Measurements from ENCODE around the gene SAXO2. TPM values are rescaled to one million over a fixed set of nuclear protein-coding genes. Genes with fewer than 3 reads are reported as not detected.

Gene SAXO2
- total and polyA plus RNA-seq, 10 of the 15 experiments (the other 5 are each of a cell fraction or from before 2014, with no cell fraction given): 0.06 to 2.3 (median 1.4) TPM

DNA sequence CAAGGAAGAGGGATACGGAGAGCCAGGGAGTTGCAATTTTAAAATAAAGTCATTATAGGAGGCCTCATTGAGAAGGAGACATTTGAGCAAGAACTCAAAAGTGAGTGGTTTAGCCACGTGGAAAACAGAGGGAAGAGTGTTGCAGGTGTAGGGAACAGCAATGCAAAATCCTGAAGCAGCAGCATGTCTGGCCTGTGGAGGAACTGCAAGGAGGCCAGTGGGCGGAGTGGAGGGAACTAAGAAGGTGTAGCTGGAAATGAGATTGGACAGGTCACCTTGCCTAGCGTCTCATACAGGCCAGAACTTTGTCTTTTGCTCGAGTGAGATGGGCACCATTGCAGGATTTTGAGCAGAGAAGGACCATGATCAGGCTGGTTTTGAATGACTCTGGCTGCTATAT lies 34.9 kb downstream of the SAXO2 start:
- no TSS peak for BruUV-seq (replicated peaks)
- FAIRE-seq: no peak
- no peak overlapping the region for H3K4me3 ChIP-seq
- no peaks in the 10 kb centered on the region for H3K9me3 ChIP-seq (replicated peaks; ENCODE audit: control insufficient read depth, insufficient read depth, low read length)
- ChIA-PET SMC1A (ENCODE audit: uncharacterized antibody, unreplicated experiment) (no interaction called here), CTCF (no interaction called here), RAD21 (ENCODE audit: unreplicated experiment) (no interaction called here), POLR2A (no interaction called here)
- WGBS (ENCODE audit: insufficient coverage, insufficient replicate concordance, low lambda C conversion rate, missing lambda C conversion rate): 38% methylated on average over 5 of the region's 5 CpGs
- H3K27me3 ChIP-seq (replicated peaks in 1 of 2; ENCODE audit: control insufficient read depth in 2 of 2, insufficient read depth in 2 of 2, low read length in 1 of 2): no peaks in the 10 kb centered on the region
- in situ Hi-C loops (cut with MboI): no loop called here
- no peak for DNase-seq (ENCODE audit: low read depth, low spot score)
- H4K20me1 ChIP-seq (ENCODE audit: control insufficient read depth, insufficient read depth): no peaks in the 10 kb centered on the region
- no peaks in the 10 kb centered on the region for H3K4me1 ChIP-seq (ENCODE audit: control insufficient read depth, insufficient read depth, low read length)
- ATAC-seq: no peak
- no peak overlapping the region for H3K9ac ChIP-seq (ENCODE audit: control insufficient read depth, insufficient read depth, low read length)
- H3K27ac ChIP-seq (ENCODE audit: control insufficient read depth, insufficient read depth): no peak overlapping the region
- TF ChIP-seq E2F4 (IDR thresholded peaks at IDR 0.05; ENCODE audit: low read depth, low read length) (no peak), NR2F1 (conservative IDR thresholded peaks at IDR 0.05) (no peak), SKIL (IDR thresholded peaks at IDR 0.05; ENCODE audit: low read depth, poor library complexity, severe bottlenecking) (no peak), KAT2A (conservative IDR thresholded peaks at IDR 0.05; ENCODE audit: control insufficient read depth, low read depth, low read length) (no peak), MEF2A (IDR thresholded peaks at IDR 0.05; ENCODE audit: insufficient read depth, low read depth, low read length) (no peak), NBN (IDR thresholded peaks at IDR 0.05) (no peak), DPF2 (IDR thresholded peaks at IDR 0.05) (no peak), ZNF24 (IDR thresholded peaks at IDR 0.05) (no peak), SREBF2 (IDR thresholded peaks at IDR 0.05; ENCODE audit: low read length) (no peak), ZNF592 (IDR thresholded peaks at IDR 0.05) (no peak), LARP7 (IDR thresholded peaks at IDR 0.05) (no peak)
- TF ChIP-seq, protein P1, sequence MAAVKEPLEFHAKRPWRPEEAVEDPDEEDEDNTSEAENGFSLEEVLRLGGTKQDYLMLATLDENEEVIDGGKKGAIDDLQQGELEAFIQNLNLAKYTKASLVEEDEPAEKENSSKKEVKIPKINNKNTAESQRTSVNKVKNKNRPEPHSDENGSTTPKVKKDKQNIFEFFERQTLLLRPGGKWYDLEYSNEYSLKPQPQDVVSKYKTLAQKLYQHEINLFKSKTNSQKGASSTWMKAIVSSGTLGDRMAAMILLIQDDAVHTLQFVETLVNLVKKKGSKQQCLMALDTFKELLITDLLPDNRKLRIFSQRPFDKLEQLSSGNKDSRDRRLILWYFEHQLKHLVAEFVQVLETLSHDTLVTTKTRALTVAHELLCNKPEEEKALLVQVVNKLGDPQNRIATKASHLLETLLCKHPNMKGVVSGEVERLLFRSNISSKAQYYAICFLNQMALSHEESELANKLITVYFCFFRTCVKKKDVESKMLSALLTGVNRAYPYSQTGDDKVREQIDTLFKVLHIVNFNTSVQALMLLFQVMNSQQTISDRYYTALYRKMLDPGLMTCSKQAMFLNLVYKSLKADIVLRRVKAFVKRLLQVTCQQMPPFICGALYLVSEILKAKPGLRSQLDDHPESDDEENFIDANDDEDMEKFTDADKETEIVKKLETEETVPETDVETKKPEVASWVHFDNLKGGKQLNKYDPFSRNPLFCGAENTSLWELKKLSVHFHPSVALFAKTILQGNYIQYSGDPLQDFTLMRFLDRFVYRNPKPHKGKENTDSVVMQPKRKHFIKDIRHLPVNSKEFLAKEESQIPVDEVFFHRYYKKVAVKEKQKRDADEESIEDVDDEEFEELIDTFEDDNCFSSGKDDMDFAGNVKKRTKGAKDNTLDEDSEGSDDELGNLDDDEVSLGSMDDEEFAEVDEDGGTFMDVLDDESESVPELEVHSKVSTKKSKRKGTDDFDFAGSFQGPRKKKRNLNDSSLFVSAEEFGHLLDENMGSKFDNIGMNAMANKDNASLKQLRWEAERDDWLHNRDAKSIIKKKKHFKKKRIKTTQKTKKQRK (IDR thresholded peaks at IDR 0.05; ENCODE audit: low read depth, low read length): no peak
- H2AFZ ChIP-seq (ENCODE audit: control insufficient read depth, low read depth, low read length): no peak overlapping the region
- no peaks in the 10 kb centered on the region for H3K36me3 ChIP-seq (ENCODE audit: control insufficient read depth in 2 of 2, insufficient read depth in 2 of 2, low read length in 1 of 2)
- intact Hi-C loops (cut with micrococcal nuclease; ENCODE audit: unreplicated experiment): no loop called here
- H3K79me2 ChIP-seq (ENCODE audit: control insufficient read depth, insufficient read depth, low read length): no peaks in the 10 kb centered on the region
- no peak overlapping the region for H3K4me2 ChIP-seq (ENCODE audit: control insufficient read depth, insufficient read depth)
